ENCODE measurements around the gene TMEM198.

DNA sequence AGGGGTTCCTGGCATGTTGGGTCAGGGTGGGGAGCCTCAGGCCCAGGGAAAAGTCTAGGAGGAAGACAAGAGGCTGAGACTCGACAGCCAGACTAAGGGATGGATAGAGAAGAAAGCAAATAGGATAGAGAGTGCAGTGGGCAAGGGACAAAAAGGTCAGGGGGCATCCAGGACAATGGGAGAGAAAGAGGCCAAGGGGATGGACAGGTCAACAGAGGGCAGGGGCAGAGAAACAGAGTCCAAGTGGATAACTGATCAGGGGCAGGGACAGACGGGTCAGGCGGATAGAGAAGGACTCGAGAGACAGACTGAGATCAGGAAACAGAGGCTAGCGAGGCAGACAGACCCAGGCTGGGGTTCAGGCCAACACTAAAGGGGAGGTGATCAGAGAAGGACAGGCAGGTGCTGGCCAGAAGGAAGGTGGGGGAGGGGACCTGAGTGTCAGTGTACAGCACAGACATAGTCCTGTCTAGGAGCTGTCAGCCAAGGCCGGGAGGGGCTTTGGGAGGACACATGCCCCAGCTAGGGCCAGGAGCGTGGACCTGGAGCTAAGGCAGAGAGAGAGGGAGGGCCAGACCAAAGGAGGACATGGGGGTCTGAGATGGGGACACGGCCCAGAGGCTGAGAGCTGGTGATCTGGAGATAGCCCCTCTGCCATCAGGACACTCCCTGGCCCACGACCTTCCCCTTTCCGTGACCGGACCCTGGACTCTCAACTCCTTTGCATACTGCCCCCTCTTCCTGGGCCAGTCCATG, 17.3 kb upstream of the TMEM198 start:
- TF ChIP-seq EP300 (conservative IDR thresholded peaks at IDR 0.05; ENCODE audit: poor library complexity, severe bottlenecking) (no peak), EZH2 (IDR thresholded peaks at IDR 0.05; ENCODE audit: borderline replicate concordance, insufficient read depth, low read length, poor library complexity, severe bottlenecking) (no peak), POLR2AphosphoS5 (IDR thresholded peaks at IDR 0.05) (no peak)
- TF ChIP-seq, protein P1, sequence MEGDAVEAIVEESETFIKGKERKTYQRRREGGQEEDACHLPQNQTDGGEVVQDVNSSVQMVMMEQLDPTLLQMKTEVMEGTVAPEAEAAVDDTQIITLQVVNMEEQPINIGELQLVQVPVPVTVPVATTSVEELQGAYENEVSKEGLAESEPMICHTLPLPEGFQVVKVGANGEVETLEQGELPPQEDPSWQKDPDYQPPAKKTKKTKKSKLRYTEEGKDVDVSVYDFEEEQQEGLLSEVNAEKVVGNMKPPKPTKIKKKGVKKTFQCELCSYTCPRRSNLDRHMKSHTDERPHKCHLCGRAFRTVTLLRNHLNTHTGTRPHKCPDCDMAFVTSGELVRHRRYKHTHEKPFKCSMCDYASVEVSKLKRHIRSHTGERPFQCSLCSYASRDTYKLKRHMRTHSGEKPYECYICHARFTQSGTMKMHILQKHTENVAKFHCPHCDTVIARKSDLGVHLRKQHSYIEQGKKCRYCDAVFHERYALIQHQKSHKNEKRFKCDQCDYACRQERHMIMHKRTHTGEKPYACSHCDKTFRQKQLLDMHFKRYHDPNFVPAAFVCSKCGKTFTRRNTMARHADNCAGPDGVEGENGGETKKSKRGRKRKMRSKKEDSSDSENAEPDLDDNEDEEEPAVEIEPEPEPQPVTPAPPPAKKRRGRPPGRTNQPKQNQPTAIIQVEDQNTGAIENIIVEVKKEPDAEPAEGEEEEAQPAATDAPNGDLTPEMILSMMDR (IDR thresholded peaks at IDR 0.05; ENCODE audit: poor library complexity, severe bottlenecking), result no peak
